GM19023 (cell line): Measurements from ENCODE around the gene ACTR10.
"Not testable (repeated sequence)": the region's sequence is repeated elsewhere in the genome, so short reads cannot be mapped to it uniquely, and the experiment has no call there.

Experiments
- ATAC-seq: cut with Tn5 transposase; IDR thresholded peaks from one replicate; pipeline ENCODE4 v1.9.1; 2021; ENCODE audit warnings: mild to moderate bottlenecking, moderate library complexity; ENCODE audit not compliant: unreplicated experiment

ACTR10 gene

DNA sequence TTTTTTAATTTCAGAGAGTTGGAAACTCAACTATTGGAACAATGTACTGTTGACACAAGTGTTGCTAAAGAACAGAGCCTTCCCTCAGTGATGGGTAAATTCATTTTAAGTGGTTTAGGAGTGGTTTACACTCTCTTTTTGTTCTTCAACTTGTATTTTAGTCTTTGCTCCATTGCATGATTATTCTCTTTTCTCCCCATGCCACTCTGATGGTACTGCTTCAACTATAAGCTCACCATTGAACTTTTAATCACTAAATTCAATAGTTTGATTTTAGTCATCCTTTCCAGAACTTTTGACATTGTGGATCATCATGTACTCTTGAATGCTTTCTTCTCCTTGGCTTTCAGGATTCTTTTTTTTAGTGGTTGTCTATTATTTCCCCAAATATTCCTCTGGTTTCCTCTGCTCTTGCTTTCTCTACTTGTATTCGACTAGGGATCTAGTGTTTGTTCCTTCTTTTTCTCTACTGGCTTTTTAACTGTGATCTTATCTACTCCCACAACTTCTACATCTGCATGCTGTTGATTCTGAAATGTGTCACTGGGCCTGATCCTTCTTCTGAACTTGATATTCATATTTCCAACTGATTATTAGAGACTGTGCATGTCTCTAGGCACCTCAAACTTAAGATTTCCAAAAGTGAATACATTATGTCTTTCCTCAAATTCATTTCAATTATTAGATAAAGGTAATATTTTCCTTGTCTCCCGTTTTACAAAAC is 15.4 kb downstream of the ACTR10 start:
- no peak for ATAC-seq

DNA sequence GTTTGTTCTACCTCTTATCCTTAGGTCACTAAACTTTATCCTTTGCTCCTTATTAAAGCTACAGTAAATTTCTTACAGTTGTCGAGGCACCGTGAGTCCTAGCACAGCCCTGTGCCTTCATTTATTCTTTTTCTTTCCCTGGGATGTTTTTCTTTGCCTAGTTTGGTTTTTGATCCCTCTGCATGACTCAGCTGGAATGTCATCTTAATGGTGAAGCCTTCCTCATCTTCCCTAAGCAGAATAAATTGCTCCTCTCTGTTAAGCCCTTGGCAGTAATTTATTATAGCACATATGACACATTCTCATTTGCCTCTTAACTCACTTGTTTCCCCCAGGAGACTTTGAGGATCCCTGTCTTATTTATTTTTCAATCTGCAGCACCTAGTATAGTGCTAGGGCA is 16.6 kb downstream of the ACTR10 start:
- ATAC-seq, result no peak

DNA sequence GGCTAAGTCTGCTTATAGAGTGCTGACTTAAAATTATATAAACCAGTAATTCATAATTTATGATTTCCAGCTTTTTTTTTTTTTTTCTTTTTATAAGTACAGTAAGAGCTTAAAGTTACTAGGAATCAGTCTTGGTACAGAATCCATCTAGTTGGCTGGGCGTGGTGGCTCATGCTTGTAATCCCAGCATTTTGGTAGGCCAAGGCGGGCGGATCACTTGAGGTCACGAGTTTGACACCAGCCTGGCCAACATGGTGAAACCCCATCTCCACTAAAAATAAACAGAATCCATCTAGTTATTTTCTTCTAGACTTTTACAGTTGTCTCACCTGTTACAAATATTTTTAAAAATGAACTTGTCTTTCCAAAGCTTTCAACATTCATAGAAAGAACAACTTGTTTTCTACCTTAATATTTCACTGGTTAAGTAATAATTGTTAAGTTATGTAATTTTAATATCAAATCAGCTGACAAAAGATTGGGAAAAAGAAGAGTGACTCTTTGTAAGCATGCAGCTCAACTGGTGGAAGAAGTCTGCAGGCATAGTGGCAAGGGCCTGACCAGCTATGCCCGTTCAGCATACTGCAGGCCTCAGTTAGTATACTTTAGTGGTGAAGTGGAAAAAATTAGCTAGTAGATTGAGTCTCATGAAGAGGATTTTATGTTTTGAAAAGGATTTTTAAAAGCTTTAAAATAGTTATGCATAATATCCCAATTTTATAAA is 27.3 kb downstream of the ACTR10 start:
- no peak for ATAC-seq

DNA sequence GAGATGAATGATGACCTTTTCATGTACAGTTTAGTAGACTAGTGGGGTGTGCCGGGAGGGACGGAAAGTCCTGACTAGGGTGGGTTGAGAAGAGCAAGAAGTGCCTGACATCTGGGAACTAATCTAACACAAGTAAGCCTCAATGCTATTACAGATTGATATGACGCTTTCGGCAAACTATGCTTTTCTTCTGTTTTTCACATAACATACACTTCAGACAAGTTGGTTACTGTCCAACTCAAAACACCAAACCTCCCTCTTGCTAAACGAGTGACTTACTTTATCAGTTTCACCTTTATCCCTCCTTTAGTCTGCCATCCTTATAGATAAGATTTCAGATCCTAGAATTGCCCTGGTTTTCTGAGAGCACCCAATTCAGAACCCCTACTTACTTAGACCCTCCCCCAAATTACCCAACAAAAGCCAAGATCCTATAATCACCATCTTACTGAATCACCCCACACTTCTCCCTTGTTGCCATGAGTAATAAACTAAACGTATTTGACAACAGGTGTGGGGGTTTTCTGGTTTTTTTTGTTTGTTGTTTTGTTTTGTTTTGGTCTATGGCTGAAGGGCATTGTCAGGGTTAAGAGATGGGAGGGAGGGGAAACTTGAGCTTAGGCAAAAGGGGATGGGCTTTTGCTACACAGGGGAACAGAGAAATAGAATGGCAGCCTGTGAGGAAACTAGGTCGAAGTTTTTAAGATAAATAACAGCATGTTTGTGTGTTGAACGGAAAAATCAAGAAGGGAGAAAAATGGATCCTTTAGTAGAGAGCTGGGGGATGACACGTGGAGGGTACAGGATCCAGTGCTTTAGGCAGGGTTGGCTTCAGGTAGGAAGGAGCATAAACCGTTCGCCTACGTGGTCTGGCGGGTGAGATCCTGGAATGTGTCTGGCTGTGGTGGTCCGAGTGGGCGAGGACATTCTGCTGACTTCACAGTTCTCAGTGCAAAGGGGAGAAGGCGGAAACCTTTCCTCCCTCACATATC is 38.6 kb downstream of the ACTR10 start:
- ATAC-seq, result no peak

DNA sequence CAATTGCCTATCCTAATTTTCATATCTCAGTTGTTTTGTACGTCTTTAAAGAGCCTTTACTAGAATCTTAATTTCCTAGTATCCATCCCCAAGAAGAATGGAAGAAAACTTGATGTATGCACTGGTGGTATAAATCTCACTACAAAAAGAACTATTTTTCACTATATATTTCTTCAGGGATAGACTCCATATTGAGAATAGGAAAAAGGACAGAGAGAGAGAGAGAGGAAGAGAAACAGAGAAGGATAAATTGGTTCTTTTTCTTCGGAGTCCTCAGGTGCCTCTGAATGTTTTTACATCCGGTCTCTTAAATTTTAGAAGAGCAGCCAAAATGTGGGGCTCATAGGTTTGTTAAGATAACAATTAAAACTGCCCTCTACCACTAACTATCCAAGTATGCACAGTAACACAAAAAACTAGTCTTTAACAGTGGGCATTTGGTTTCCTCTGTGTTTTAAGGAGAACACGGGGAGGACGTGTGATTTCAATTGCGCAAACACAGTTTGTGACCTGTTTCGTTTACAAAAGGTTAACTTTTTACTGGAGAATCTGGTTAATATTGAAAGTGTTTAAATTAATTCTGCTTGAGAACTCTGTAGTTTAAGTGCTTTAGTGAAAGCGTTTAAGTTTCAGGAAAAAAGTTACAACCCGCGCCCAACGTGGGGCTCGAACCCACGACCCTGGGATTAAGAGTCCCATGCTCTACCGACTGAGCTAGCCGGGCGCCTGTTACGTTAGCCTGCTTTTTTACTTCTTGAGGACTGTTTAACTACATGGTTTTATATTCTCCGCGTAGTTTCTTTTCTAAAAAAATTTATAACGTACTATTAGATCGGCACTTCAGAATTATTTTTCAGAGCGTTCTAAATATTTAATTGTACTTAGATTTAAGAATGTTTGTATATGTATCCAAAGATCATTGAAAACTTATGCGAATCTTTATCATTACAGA is 39.6 kb downstream of the ACTR10 start:
- ATAC-seq, result no peak

DNA sequence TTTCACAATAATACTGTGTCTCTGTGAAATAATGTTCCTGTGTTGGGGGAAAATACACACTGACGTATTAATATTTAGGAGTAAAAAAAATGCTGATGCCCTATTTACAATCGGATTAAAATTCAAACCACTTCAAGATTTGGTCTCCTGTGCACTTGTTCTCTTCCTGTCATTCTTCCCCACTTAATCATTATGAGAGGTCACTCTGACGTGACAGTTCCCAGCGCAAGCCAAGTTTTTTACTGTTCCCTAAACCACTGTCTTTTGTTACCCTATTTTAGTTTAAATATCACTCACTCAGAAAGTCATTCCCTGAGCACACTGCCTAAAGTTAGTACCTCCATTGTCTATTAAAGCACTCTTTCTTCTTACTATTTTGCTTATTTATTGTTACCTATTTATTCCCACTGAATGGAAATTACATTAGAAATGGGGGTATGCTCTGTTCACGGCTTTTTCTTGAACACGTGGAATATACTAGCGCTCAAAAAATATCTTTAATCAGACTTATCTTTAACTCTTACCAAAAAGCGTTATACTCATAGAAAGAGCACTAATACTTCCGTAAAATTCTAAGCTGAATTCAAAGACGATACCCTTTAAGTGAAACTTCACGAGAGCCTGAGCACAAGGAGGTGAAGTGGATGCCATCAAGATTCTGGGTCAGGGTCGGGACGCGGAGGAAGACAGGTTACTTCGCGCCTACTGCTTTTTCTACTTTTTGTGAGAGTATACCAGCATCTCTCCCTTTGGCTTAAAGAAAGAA is 44.0 kb downstream of the ACTR10 start:
- ATAC-seq, result peak; percentile 28

DNA sequence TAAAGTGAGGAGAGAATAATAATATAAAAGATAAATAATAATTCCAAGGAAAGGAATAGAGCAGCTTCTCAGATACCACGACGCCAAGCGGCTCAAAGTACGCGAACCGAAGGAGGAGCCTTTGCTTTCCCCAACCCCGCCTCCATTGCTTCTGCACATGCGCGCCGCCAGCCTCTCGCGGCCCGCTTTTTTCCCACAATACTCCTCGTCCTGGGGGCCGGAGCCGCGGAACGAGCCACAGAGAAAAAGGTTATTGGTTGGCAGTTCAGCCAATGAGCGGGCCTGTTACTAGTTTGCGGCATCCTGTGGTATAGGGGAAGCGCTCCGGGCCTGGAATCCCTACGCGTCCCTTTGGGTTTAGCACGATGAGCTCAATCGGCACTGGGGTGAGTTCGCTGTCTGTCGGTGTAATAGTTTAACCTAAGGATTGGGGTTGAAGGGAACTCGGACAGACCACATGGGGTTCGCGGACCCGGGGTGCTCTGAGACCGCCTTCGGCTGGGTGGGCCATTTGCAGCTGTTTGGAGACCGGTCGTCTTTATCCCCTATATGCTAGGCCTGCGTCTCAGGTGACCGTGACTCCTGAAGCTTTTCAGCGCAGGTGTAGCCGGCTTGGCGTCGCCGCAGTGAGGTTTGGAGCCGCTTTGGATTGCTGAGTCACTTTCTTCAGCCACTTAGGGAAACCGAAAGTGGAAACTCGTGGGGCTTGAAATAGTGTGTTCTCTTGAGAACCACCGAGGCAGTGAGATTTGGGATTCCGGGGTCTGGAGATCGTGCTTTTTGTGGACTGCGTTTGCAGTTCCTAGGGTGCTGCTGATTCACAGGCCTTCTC is 44.8 kb downstream of the ACTR10 start, which contains the start of gene PSMA3:
TSS of gene PSMA3 (plus strand) at position 288 of the 832 bp plus-strand sequence. CDS start at position 366, 78 bp downstream.
- peak; percentile 96 for ATAC-seq

DNA sequence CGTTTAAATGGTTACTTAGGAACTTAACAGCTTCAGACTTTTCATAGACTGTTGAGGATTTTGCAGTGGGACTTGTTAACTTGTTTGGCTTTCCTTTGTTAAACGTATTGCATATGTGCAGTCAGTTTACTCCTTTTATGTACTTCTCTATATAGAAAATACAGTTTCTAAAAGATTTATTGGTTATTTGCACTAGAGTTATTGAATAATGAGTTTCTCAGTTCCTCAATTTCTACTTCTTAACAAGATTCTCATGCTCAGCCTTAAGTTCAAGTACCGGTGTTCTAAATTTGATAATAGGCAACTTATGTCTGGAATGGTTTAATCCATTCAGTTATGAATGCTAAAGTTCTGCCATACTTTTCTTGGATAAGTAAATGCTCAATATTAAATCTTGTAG is 45.6 kb downstream of the ACTR10 start:
- no peak for ATAC-seq

DNA sequence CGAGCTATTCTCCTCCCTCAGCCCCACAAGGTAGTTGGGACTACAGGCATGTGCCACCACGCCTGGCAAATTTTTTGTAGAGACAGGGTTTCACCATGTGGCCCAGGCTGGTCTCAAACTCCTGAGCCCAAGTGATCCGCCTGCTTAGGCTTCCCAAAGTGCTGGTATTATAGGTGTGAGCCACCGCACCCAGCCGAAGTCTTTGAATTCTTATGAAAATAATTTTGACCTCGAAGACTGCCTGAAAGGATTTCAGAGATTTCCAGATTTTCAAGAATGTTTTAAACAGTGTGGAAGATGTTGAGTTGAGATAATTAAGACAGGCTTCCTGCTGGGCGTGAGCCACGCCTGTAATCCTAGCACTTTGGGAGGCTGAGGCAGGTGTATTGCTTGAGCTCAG is 49.7 kb downstream of the ACTR10 start:
- no peak for ATAC-seq

DNA sequence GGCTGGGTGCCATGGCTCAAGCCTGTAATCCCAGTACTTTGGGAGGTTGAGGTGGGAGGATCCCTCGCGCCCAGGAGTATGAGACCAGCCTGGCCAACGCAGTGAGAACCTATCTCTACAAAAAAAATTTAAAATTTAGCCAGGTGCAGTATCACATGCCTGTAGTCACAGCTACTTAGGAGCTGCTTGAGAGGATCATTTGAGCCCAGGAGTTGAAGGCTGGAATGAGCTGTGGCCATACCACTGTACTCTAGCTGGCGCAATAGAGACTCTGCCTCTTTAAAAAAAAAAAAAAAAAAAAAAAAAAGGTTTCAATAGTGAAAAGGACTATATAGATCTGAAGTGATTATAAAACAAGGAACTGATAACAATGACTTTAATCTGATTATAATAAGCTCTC is 58.2 kb downstream of the ACTR10 start:
- no peak for ATAC-seq

DNA sequence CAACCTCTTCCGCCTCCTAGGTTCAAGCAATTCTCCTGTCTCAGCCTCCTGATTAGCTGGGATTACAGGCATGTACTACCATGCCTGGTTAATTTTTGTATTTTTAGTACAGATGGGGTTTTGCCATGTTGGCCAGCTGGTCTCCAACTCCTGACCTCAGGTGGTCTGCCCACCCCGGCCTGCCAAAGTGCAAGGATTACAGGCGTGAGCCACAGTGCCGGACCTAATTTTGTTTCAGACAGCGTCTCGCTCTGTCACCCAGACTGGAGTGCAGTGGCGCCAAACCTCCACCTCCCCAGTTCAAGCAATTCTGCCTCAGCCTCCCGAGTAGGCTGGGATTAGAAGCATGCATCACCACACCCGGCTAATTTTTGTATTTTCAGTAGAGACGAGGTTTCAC is 62.1 kb downstream of the ACTR10 start:
- not testable (repeated sequence) for ATAC-seq

DNA sequence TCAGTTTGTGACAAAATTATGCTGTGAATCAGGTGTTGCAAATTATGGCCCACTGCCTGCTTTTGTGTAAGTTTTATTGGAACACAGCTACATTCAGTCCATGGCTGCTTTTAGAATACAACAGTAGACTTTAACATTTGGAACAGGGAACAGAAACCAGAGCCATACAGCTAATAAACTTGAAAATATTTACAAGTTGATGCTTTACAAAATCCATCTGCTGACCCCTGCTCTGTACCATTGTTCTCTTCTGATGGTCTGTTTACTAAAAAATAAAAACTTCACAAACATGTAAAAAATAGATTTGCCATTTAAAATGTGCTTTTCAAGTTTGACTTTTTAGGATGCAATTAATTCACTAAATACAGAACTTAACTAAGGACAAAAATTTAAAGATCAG is 65.5 kb downstream of the ACTR10 start:
- no peak for ATAC-seq

DNA sequence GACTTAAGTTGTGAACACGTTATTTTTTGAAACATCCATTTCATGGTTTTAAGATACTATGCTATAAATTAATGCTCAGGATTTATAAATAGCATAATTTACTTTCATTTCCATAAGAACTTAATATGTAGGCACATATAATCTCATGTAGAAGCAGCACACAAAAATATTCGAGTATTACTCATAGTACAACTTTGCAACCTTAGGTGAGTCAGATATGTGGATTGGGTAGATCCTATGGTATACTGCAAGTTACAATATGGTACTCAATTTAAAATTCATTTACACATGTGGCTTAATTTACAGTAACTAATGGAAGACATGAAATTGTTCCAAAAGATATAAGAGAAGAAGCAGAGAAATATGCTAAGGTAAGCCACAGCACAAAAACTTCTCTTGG is 70.7 kb downstream of the ACTR10 start:
- ATAC-seq, result no peak

DNA sequence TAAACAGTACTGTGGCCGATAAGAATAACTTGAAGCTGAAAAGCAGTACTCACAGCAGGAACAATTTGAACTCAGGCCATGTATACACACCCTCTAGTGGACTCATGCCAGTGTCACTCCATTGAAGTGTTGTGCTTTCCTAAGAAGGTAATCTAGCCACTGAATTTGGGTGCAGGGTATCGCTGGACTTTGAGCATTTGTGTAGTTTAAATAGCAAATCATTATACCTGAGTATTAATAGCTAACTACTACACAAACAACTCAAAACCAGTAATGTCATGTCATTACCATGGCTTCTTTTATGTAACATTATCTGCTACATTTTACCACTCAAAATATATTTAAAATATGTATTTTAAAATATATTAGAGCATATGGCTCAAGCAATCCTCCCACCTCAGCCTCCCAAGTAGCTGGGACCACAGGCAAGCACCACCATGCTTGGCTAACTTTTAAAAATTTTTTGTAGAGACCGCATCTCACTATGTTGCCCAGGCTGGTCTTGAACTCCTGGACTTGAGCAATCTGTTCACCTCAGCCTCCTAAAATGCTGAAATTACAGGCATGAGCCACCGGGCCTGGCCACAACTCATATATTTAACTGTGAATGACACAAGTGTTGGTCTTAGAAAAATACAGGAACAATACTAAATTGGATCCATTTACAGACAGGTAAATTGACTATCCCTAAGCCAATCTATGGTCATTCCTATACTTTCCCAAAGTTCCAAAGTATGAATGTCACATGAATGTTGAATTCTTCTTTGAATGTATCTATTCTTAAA is 72.8 kb downstream of the ACTR10 start:
- no peak for ATAC-seq

DNA sequence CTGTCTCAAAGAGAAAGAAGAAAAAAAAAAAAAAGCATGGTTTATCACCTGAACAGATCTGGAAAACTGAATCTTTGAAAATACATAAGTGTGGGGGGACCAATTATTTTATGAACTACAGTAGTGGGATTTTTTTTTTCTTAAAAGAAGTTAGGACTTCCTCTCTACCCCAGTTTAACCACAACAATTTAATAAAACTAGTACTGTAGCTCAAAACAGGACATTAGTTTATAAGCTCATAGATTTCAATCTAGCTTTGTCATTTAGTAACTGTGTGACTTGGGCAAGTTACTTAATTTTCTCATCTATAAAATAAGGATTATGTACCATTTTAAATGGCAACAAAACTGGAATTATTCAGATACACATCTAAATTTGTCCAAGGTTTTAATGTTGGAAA is 74.9 kb downstream of the ACTR10 start:
- no peak for ATAC-seq

DNA sequence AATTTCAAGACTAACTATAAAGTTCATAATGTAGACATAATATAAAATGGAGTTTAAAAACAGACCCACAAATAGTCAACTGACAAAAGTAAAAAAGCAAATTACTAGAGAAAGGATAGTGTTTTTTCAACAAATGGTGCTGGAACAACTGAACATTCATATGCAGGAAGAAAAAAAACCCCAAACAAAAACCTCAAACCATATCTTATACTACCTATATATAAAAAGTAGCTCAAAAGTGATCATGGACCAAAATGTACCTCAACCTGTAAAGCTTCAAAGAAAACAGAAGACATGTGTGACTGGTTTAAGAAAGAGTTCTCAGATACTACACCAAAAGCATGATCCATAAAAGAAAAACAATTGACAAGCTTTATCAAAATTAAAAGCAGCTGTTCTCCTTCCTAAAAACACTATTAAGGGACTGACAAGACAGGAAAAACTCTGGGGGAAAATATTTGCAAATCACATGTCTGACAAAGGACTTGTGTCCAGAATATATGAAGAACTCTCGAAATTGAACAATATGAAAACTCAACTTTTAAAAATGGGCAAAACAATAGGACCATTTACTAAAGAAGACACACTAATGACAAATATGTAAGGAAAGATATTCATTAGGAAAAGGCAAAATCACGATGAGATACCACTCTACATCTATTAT is 75.7 kb downstream of the ACTR10 start:
- no peak for ATAC-seq

DNA sequence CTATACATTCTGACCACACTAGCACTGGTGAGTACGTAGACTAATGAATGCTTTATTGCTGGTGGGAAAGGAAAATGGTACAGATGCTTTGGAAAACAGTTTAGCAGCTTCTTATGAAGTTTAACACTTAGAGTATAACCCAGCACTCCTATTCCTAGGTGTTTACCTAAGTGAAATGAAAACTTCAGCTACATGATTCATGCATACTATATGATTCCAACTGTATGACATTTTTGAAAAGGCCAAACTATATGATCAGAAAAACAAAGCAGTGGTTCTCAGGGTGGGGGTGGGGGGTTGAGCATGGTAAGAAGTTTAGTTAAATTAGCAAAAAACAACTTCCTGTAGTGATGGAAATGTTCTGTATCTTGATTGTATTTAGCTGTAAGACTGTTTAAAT is 76.3 kb downstream of the ACTR10 start:
- no peak for ATAC-seq
